Skeletal muscle cell (primary cell): ENCODE measurements around the gene PEMT.

Experiments used
- DNase-seq: peaks from one replicate; pipeline ENCODE4 v3.0.0-alpha.2; 2010; ENCODE audit warnings: low read depth
- H3K4me3 ChIP-seq: 2 replicates; pipeline ENCODE4 v1.5.1; 2011; ENCODE audit warnings: low read depth, mild to moderate bottlenecking, control low read depth, low read length, moderate library complexity

Gene PEMT

GRCh38 chr17:17575360-17576251, 15.9 kb downstream of the PEMT start:
- H3K4me3 ChIP-seq, result no peak overlapping the region
- DNase-seq, result no peak

DNA sequence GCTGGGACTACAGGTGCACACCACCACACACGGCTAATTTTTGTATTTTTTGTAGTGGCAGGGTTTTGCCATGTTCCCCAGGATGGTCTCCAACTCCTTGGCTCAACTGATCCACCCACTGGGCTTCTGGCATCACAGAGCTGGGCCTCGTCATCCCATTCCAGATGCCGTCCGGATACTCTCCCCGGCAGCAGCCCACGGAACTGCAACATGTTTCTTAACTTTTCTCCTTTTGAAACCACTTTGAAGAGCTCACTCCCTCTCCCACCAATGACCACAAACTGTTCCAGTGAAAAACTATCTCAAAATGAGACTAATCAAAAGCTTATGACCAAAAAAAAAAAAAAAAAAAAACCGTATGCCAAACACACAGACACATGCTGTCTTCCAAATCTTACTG, 17.6 kb downstream of the PEMT start:
- no peak for DNase-seq
- no peak overlapping the region for H3K4me3 ChIP-seq

DNA sequence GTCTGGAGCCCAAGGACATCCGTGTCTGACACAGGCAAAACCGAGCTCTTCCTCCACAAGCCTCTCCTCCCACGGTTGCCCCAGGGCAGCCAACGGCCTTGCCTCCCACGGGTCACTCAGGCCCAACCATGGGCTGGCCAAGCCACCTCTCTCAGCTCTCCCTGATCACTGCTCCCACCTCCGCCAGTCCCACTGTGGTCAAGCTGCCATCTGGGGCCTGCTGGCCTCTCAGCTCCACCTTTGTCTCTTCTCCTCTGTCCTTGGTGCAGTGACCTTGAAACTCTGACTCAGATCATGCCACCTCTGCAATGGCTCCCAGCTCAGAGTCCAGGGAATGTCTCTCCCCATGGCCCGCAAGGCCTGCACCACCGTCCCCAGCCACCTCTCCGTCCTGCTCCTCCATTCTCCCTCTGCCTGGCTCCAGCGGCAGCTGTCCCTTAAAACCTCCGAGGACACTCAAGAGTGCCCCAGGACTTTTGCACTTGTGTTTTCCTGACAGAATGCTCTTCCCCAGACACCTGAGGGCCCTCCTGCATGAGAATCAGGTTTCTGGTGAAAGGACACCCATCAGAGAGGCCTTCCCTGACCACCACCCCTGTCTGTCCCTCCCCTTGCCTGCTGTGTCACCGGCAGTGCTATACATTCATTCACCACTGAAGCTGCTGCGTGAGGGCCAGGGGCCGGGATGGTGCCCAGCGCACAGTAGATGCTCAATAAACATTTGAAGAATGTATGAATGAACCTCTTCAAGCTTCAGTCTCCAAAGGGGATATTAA, 19.3 kb downstream of the PEMT start:
- H3K4me3 ChIP-seq, result no peak overlapping the region
- DNase-seq, result no peak

DNA sequence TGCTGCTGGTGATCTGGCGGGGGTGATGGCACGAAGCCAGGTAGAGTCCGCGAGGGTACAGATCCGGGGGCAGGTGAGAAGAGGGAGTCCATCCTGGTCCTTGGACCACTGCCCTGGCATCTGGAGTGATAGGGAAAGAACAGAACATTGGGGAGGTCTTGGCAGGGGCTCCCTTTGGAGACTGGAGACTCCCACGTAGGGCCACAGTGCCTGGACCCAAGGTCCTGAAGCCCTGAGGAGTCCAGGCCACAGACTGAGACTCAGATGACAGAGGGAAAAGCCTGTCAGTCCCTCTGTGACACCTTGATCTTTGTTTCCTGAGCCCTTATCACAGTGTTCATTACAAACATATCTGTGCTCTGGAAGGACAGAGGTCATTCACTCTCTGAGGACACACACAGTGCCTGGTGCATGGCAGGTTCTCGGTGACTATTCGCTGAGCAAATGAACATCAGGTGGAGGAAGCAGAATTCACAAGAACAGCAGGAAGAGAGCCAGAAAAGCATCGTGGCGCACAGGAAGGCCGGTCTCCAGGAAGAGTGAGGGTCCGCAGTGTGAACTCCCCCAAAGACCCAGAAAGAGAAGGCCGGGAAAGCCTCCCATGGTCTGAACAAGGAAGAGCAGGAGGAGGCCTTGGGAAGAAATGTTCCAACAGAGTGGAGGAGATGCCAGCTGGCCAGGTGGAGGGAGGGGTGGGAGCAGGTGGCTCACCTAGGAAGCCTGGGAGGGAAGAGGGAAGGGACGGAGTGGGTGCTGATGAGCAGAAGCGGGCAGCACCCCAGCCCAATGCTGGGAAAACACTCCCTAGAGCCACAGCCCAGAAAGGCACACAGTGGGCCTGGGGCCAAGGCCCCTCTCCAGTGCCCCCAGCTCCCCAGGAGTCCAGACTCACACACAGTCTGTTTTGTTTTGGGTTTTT, 20.5 kb downstream of the PEMT start:
- no peak overlapping the region for H3K4me3 ChIP-seq

DNA sequence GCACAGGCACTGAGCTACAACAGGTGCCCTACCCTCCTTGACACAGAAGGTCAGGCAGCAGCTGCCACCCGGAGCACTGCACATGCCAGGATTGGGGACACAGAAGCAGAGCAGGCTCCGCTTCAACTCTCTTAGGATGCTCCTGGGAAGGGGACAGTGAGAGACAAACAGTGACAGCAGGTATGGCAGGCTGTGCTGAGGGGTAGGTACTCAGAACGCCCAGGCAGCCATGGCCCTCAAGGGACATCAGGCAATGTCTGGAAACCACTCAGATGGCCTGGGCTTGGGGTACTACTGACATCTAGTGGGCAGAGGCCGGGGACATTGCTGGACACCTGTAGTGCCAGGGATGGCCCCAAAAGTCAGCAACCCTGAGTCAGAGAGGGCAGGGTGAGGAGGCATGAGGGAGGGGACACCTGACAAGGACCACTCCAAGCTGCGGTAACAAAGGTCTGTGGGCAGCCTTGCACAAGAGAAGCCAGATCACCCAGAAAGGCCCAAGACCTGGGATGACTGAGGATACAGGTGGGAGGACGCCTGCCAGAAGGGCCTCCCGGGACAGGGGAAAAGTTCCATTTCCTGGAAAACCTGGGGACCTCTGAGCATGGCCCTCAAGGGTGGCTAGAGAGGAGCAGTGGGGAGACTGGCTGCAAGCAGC, 21.2 kb downstream of the PEMT start:
- DNase-seq, result no peak
- no peak overlapping the region for H3K4me3 ChIP-seq

More for the DNA sequence above, 20.5 kb downstream of the PEMT start:
- DNase-seq, result no peak

DNA sequence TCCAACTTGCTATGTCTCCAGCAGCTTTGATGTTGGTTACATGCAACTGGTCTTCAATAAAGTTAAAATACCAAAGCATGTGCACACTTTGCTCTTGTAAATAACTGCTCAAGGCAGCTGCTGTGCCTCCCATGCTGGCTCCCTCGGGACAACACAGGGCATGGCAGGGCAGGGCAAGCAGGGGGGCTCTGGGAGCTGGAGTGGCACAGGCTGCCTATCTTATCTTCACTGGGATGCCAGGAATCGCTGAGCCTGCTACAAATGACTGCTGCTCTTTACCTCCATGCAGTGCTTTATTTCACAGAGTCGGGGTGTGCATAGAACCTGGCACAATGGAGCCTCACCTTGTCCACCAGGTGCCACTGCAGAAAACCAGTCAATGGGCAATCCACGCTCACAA, 21.8 kb downstream of the PEMT start:
- no peak overlapping the region for H3K4me3 ChIP-seq
- DNase-seq, result no peak

DNA sequence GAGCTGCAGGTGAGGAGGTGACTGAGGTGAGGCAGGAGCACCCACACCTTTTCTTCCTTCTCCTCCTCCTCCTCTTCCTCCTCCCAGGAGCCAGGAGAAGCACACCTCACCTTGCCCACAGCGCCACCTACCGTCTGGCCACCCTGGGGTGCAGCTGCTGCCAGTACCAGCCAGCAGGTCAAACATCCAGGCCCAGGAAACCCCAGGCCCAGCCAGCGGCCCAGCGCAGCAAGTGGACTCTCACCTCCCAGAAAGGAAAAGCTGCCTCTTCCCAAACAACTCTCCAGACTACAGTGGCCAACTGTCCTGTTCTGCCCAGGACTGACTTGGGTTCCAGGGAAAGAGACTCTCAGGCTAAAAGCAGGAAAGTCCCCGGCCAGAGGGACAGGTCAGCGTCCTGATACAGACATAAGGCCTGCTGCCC, 22.7 kb downstream of the PEMT start:
- no peak overlapping the region for H3K4me3 ChIP-seq
- no peak for DNase-seq

DNA sequence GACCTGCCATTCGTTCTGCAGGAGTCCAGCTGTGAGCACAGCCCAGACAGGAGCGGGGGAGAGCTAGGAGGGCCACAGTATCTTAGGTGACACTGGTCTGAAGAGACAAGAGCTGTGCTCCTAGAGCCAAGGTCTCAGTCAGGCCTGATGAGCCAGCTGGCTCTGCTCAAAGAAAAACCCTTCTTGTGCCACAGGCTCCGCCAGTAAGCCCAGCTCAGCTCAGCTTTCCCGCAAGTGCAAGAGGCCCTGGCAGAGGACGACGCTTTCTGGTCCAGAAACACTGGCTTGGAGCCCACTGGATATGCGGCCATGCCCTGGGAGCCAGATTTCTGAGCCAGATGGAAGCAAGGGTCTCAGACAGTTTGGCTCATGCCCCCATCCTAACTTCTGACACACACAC, 23.9 kb downstream of the PEMT start:
- no peak for DNase-seq
- no peak overlapping the region for H3K4me3 ChIP-seq

- H3K4me3 ChIP-seq, result no peak overlapping the region
- no peak for DNase-seq
Measured at GRCh38 chr17:17566896-17567513, 24.5 kb downstream of the PEMT start.

GRCh38 chr17:17565471-17566339, 25.8 kb downstream of the PEMT start:
- H3K4me3 ChIP-seq, result no peak overlapping the region
- DNase-seq, result no peak

GRCh38 chr17:17564896-17565295, 26.6 kb downstream of the PEMT start:
- no peak for DNase-seq
- no peak overlapping the region for H3K4me3 ChIP-seq

DNA sequence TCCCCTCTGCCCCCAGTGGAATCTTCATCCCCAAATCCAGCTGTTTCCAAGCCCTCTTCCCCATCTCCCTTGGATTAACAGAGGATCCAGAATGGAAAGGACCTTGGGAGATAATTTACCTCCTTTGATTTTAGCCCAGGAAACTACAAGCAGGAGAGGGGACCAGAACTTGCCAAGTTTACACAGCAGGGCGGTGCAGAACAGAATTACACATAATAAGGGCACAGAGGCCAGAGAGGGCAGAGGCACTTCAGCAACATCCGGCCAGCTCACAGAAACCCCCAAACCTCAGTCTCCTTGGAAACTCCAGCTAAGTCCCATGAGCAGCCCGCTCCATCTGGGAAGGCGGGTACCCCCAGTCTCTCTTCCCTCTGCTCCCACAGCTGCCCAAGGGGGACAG, 27.2 kb downstream of the PEMT start:
- no peak overlapping the region for H3K4me3 ChIP-seq
- DNase-seq, result no peak

DNA sequence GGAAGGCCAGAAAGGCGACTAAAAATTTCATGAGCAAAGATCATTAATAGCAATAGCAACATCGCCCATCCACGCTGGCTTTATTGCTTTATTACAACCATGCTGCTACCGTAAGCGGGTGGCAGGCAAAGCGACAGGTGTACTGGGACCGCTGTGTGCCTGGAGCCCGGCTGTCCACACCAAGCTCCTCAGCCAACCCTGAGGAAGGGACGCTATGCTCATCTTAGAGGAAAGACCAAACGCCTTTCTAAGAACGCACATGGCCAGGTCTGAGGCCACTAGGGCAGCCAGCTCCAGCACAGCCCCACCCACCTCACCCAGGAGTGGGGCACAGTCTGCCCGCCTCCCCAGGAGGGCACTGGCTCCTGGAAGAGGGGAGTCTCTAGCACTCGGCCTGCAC, 28.0 kb downstream of the PEMT start:
- DNase-seq, result no peak
- H3K4me3 ChIP-seq, result no peak overlapping the region

- DNase-seq, result no peak
- no peak overlapping the region for H3K4me3 ChIP-seq
Measured at GRCh38 chr17:17562146-17562511, 29.4 kb downstream of the PEMT start.

GRCh38 chr17:17561408-17562145, 29.9 kb downstream of the PEMT start:
- DNase-seq, result no peak
- no peak overlapping the region for H3K4me3 ChIP-seq

DNA sequence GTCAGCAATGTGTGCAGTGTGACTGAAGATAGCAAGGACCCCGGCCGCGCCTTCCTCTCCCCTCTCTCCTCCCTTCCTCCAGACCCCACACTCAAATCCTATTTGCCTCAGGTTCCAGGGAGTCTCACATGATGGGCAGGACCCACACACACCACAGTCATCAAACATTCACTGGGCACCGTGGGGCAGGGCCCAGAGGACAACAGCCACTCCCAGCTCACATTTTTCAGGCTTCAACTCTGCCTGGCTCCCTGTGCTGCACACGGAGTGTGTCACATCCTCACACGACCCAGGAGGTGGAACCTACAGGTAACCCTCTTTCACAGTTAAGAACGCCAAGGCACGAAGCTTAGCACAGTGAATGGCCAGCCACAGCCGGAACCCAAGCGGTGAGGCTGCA, 30.5 kb downstream of the PEMT start:
- no peak for DNase-seq
- H3K4me3 ChIP-seq, result no peak overlapping the region

DNA sequence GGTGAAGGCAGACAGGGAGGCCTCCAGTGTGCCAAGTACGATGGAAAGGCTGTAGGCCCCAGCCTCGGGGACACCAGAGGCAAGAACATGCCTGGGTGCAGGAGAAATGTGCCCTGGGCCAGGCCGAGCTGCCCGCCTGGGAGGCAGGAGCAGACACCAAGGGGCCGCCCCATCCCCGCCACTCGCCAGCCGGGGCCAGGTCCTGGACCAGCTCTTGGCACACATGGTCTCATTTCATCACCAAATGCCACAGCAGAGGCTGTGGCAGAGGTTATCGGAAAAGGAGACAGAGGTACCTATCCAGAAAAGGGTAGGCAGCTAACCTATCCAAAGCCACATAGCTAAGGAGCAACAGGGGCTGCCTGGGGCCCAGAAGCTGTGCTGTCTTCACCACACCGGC, 31.3 kb downstream of the PEMT start:
- no peak for DNase-seq
- no peak overlapping the region for H3K4me3 ChIP-seq
